H7 (cell line): ENCODE results near the gene AP1G1. TPM values are rescaled to one million over a fixed set of nuclear protein-coding genes. Genes with fewer than 3 reads are reported as not detected.

Experiments
- total RNA-seq: library from RNA; depleted of rRNA; stranded (reverse); fragments of >200 nt; shearing (Covaris generic); gene quantifications from 2 replicates; pipeline ENCODE4 v1.2.3, GENCODE V29; 2014; rRNA removed

Gene AP1G1
- total RNA-seq, 1 experiment from 2014 or later = 36.7 TPM

Other genes with a start within 250 kb of the AP1G1 start
- gene TAT, start 231.7 kb downstream of the AP1G1 start, total RNA-seq = not detected in 2 replicates
- 3.4 and 3.8 TPM in 2 replicates for gene MARVELD3, start 182.7 kb downstream of the AP1G1 start, total RNA-seq
- 5.3 and 7.3 TPM in 2 replicates for gene PHLPP2, start 84.1 kb downstream of the AP1G1 start, total RNA-seq
- gene ATXN1L, start 37.1 kb upstream of the AP1G1 start, total RNA-seq = 12.1 and 12.6 TPM in 2 replicates
- 16.8 and 19.8 TPM in 2 replicates for gene ZNF821, start 75.3 kb upstream of the AP1G1 start, total RNA-seq
- 267 and 292 TPM in 2 replicates for gene IST1, start 86.7 kb upstream of the AP1G1 start, total RNA-seq
- 0.03 TPM in 1 of 2 replicates, not detected in the other for gene PKD1L3, start 191.6 kb upstream of the AP1G1 start, total RNA-seq
- gene DHODH, start 199.9 kb upstream of the AP1G1 start, total RNA-seq = 21.8 and 22.4 TPM in 2 replicates
- gene HP, start 245.7 kb upstream of the AP1G1 start, total RNA-seq = 1.6 and 9.8 TPM in 2 replicates